Breast epithelium (tissue), 3 donors: ENCODE results near the gene CALY.

Source experiments
- POLR2A ChIP-seq: fragments of 450-650 bp; IDR thresholded peaks from one replicate; pipeline ENCODE4 v1.6.1; 2016; ENCODE audit warnings: antibody characterized with exemption, mild to moderate bottlenecking, moderate library complexity
- TF ChIP-seq, protein P1 (sequence below), 3 donors: fragments of 450-650 bp; IDR thresholded peaks; one replicate each; pipeline ENCODE4 v1.5.1; 2016 to 2017; ENCODE audit warnings: antibody characterized with exemption in 3 of 3, mild to moderate bottlenecking in 3 of 3, moderate library complexity in 3 of 3

GRCh38 chr10:133278577-133279265, 58.0 kb downstream of the CALY start:
- TF ChIP-seq, protein P1, sequence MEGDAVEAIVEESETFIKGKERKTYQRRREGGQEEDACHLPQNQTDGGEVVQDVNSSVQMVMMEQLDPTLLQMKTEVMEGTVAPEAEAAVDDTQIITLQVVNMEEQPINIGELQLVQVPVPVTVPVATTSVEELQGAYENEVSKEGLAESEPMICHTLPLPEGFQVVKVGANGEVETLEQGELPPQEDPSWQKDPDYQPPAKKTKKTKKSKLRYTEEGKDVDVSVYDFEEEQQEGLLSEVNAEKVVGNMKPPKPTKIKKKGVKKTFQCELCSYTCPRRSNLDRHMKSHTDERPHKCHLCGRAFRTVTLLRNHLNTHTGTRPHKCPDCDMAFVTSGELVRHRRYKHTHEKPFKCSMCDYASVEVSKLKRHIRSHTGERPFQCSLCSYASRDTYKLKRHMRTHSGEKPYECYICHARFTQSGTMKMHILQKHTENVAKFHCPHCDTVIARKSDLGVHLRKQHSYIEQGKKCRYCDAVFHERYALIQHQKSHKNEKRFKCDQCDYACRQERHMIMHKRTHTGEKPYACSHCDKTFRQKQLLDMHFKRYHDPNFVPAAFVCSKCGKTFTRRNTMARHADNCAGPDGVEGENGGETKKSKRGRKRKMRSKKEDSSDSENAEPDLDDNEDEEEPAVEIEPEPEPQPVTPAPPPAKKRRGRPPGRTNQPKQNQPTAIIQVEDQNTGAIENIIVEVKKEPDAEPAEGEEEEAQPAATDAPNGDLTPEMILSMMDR (IDR thresholded peaks at IDR 0.05), result no peak
- no peak for TF ChIP-seq POLR2A
